SK-N-SH treated with all-trans-retinoic acid at 6 μM for 48 hours (cell line): ENCODE measurements around the gene CNTNAP2.
A peak's percentile ranks its signal among the peaks of the same experiment; 100 is the strongest.

Experiments used
- ATAC-seq: fragments of 200-7000 bp; cut with Tn5 transposase; 3 replicates; pipeline ENCODE4 v1.9.1; 2020; ENCODE audit warnings: mild to moderate bottlenecking, moderate library complexity
- ARNTL ChIP-seq: fragments of 450-650 bp; formaldehyde crosslinking; IDR thresholded peaks from 2 replicates; pipeline ENCODE4 v1.5.0; 2020; ENCODE audit warnings: low read depth, mild to moderate bottlenecking, moderate library complexity, borderline replicate concordance
- BACH2 ChIP-seq: fragments of 250-450 bp; sonication (Bioruptor Pico); IDR thresholded peaks from 2 replicates; pipeline ENCODE4 v1.9.0; 2021; ENCODE audit warnings: mild to moderate bottlenecking, borderline replicate concordance
- CREB5 ChIP-seq: fragments of 250-450 bp; sonication (Bioruptor Pico); IDR thresholded peaks from 2 replicates; pipeline ENCODE4 v1.5.1; 2020; ENCODE audit warnings: low read depth, mild to moderate bottlenecking, moderate library complexity
- CSDC2 ChIP-seq: fragments of 250-450 bp; sonication (Bioruptor Pico); IDR thresholded peaks from 2 replicates; pipeline ENCODE4 v1.5.0; 2020; ENCODE audit warnings: mild to moderate bottlenecking, moderate library complexity
- CSRNP3 ChIP-seq: fragments of 250-450 bp; sonication (Bioruptor Pico); IDR thresholded peaks from 2 replicates; pipeline ENCODE4 v1.5.1; 2021; ENCODE audit warnings: mild to moderate bottlenecking, moderate library complexity
- ESRRG ChIP-seq: fragments of 250-450 bp; sonication (Bioruptor Pico); IDR thresholded peaks from 2 replicates; pipeline ENCODE4 v1.6.1; 2021; ENCODE audit warnings: mild to moderate bottlenecking
- GLIS3 ChIP-seq: fragments of 250-450 bp; sonication (Bioruptor Pico); IDR thresholded peaks from 2 replicates; pipeline ENCODE4 v1.5.0; 2020; ENCODE audit warnings: mild to moderate bottlenecking, moderate library complexity
- ISL1 ChIP-seq: fragments of 250-450 bp; sonication (Bioruptor Pico); IDR thresholded peaks from 2 replicates; pipeline ENCODE4 v2.1.2; 2022; ENCODE audit warnings: mild to moderate bottlenecking, moderate library complexity
- OSR1 ChIP-seq: fragments of 250-450 bp; sonication (Bioruptor Pico); IDR thresholded peaks from 2 replicates; pipeline ENCODE4 v1.8.0; 2022; ENCODE audit warnings: moderate library complexity, mild to moderate bottlenecking, inconsistent platforms
- PATZ1 ChIP-seq: fragments of 250-450 bp; sonication (Bioruptor Pico); IDR thresholded peaks from 2 replicates; pipeline ENCODE4 v1.8.0; 2020; ENCODE audit warnings: mild to moderate bottlenecking, moderate library complexity, borderline replicate concordance
- POU6F1 ChIP-seq: fragments of 250-450 bp; sonication (Bioruptor Pico); IDR thresholded peaks from 2 replicates; pipeline ENCODE4 v1.8.0; 2021; ENCODE audit warnings: low read depth, mild to moderate bottlenecking, moderate library complexity, borderline replicate concordance
- PPARA ChIP-seq: fragments of 250-450 bp; sonication (Bioruptor Pico); IDR thresholded peaks from 2 replicates; pipeline ENCODE4 v1.5.0; 2020; ENCODE audit warnings: mild to moderate bottlenecking, borderline replicate concordance
- RARB ChIP-seq: fragments of 250-450 bp; sonication (Bioruptor Pico); IDR thresholded peaks from 2 replicates; pipeline ENCODE4 v1.8.0; 2021; ENCODE audit warnings: mild to moderate bottlenecking, moderate library complexity
- SNAI2 ChIP-seq: fragments of 250-450 bp; sonication (Bioruptor Pico); IDR thresholded peaks from 2 replicates; pipeline ENCODE4 v1.5.0; 2020; ENCODE audit warnings: mild to moderate bottlenecking, moderate library complexity
- TCF4 ChIP-seq: fragments of 250-450 bp; sonication (Bioruptor Pico); IDR thresholded peaks from 2 replicates; pipeline ENCODE4 v1.8.0; 2021; ENCODE audit warnings: mild to moderate bottlenecking, moderate library complexity, borderline replicate concordance
- TOX ChIP-seq: fragments of 250-450 bp; sonication (Bioruptor Pico); IDR thresholded peaks from 2 replicates; pipeline ENCODE4 v1.8.0; 2021; ENCODE audit warnings: mild to moderate bottlenecking, moderate library complexity, borderline replicate concordance
- TSHZ2 ChIP-seq: fragments of 250-450 bp; sonication (Bioruptor Pico); IDR thresholded peaks from 2 replicates; pipeline ENCODE4 v1.5.0; 2020; ENCODE audit warnings: mild to moderate bottlenecking, moderate library complexity
- ZC3H10 ChIP-seq: fragments of 250-450 bp; sonication (Bioruptor Pico); IDR thresholded peaks from 2 replicates; pipeline ENCODE4 v1.5.1; 2021; ENCODE audit warnings: mild to moderate bottlenecking, moderate library complexity
- ZFP3 ChIP-seq: fragments of 250-450 bp; sonication (Bioruptor Pico); IDR thresholded peaks from 2 replicates; pipeline ENCODE4 v1.5.0; 2020; ENCODE audit warnings: mild to moderate bottlenecking, moderate library complexity
- ZFP30 ChIP-seq: fragments of 450-650 bp; formaldehyde crosslinking; IDR thresholded peaks from 2 replicates; pipeline ENCODE4 v1.5.0; 2022; ENCODE audit warnings: mild to moderate bottlenecking, moderate library complexity
- ZNF565 ChIP-seq: fragments of 450-650 bp; formaldehyde crosslinking; conservative IDR thresholded peaks from 2 replicates; pipeline ENCODE4 v1.5.0; 2020; ENCODE audit warnings: low read depth, mild to moderate bottlenecking, moderate library complexity
- ZNF70 ChIP-seq: fragments of 450-650 bp; formaldehyde crosslinking; IDR thresholded peaks from 2 replicates; pipeline ENCODE4 v1.5.0; 2020; ENCODE audit warnings: mild to moderate bottlenecking, moderate library complexity
- ZNF8 ChIP-seq: fragments of 450-650 bp; formaldehyde crosslinking; IDR thresholded peaks from 2 replicates; pipeline ENCODE4 v1.5.0; 2020; ENCODE audit warnings: mild to moderate bottlenecking, moderate library complexity

Gene CNTNAP2

GRCh38 chr7:148185041-148185440 is 2068.4 kb downstream of the CNTNAP2 start:
- no peak for TF ChIP-seq PPARA (CRISPR knock-in tag)
- TF ChIP-seq ZFP30, result no peak
- TF ChIP-seq ESRRG (CRISPR knock-in tag), result no peak
- TF ChIP-seq BACH2 (CRISPR knock-in tag), result no peak
- no peak; the same call in 1 of the 2 replicates for TF ChIP-seq TOX (CRISPR knock-in tag)
- TF ChIP-seq OSR1 (CRISPR knock-in tag), result no peak
- TF ChIP-seq TCF4 (CRISPR knock-in tag), result no peak
- no peak for TF ChIP-seq PATZ1 (CRISPR knock-in tag)
- peak; percentile 70; the same call in 1 of the 2 replicates for TF ChIP-seq ZFP3 (CRISPR knock-in tag)
- TF ChIP-seq ARNTL (CRISPR knock-in tag), result no peak
- no peak for TF ChIP-seq ZNF565 (CRISPR knock-in tag)
- no peak for TF ChIP-seq ZNF70
- no peak for TF ChIP-seq TSHZ2
- 0 out of 2 replicates have a peak, but pooled peaks have one; percentile 13 for TF ChIP-seq CREB5 (CRISPR knock-in tag)
- TF ChIP-seq CSDC2 (CRISPR knock-in tag), result 0 out of 2 replicates have a peak, but pooled peaks have one; percentile 44
- TF ChIP-seq RARB, result no peak
- TF ChIP-seq POU6F1 (CRISPR knock-in tag), result no peak
- TF ChIP-seq GLIS3 (CRISPR knock-in tag), result no peak
- 0 out of 2 replicates have a peak, but pooled peaks have one; percentile 12 for TF ChIP-seq ZC3H10
- TF ChIP-seq CSRNP3 (CRISPR knock-in tag), result no peak
- TF ChIP-seq ISL1, result peak; percentile 64
- peak; percentile 88; the same call in 1 of the 2 replicates for TF ChIP-seq SNAI2 (CRISPR knock-in tag)
- no peak for TF ChIP-seq ZNF8
- peak; percentile 88 for ATAC-seq

- TF ChIP-seq BACH2 (CRISPR knock-in tag), result no peak
- no peak for TF ChIP-seq SNAI2 (CRISPR knock-in tag)
- no peak for TF ChIP-seq TOX (CRISPR knock-in tag)
- no peak for TF ChIP-seq CREB5 (CRISPR knock-in tag)
- no peak for TF ChIP-seq OSR1 (CRISPR knock-in tag)
- no peak for TF ChIP-seq RARB
- no peak for TF ChIP-seq GLIS3 (CRISPR knock-in tag)
- TF ChIP-seq ZNF565 (CRISPR knock-in tag), result no peak
- TF ChIP-seq POU6F1 (CRISPR knock-in tag), result no peak
- TF ChIP-seq ZFP3 (CRISPR knock-in tag), result no peak
- TF ChIP-seq CSRNP3 (CRISPR knock-in tag), result no peak
- TF ChIP-seq ISL1, result no peak
- no peak for TF ChIP-seq TCF4 (CRISPR knock-in tag)
- TF ChIP-seq ESRRG (CRISPR knock-in tag), result no peak
- no peak for TF ChIP-seq CSDC2 (CRISPR knock-in tag)
- no peak for TF ChIP-seq ZFP30
- no peak for TF ChIP-seq ZNF70
- TF ChIP-seq ZNF8, result no peak
- TF ChIP-seq ZC3H10, result no peak
- ATAC-seq, result no peak
Measured at GRCh38 chr7:148187471-148187870, 2070.9 kb downstream of the CNTNAP2 start.
